Measurements from ENCODE around the gene PTPRK. TPM values are rescaled to one million over a fixed set of nuclear protein-coding genes. Genes with fewer than 3 reads are reported as not detected.

PTPRK gene
- total and polyA plus RNA-seq, 2 of the 8 experiments (the other 6 are each of a cell fraction or from before 2014, with no cell fraction given), result 11.4 to 47.3 TPM

DNA sequence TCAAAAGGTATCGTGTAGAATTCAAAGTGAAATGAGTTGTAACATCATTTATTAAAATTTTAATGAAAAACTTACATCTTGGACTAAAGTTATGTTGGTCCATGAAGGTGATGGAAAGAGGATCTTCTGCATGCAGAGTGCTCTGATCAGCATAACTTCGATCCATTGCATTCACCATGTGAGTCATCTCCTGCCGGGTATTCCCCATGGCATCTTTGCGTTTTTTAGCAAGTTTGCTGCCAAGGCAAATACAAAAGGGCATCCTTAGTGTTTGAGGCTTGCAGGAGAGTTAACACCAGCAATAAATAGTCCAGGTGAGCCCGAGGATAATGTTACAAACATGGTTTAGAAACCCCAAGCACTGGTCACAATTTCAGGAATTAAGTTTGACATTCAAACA is 515.4 kb downstream of the PTPRK start (continued):
- no peak for TF ChIP-seq SIX5 (IDR thresholded peaks at IDR 0.05; ENCODE audit: low read depth, low read length)
- TF ChIP-seq KDM1A (IDR thresholded peaks at IDR 0.05; ENCODE audit: borderline replicate concordance, low read length), result no peak
- no peak for TF ChIP-seq POLR2A (IDR thresholded peaks at IDR 0.05; ENCODE audit: control extremely low read depth in 1 of 2, low read depth in 2 of 2, low read length in 2 of 2)
- TF ChIP-seq, protein P1, sequence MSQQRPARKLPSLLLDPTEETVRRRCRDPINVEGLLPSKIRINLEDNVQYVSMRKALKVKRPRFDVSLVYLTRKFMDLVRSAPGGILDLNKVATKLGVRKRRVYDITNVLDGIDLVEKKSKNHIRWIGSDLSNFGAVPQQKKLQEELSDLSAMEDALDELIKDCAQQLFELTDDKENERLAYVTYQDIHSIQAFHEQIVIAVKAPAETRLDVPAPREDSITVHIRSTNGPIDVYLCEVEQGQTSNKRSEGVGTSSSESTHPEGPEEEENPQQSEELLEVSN (IDR thresholded peaks at IDR 0.05), result no peak
- no peak for TF ChIP-seq CBX8 (IDR thresholded peaks at IDR 0.05; ENCODE audit: borderline replicate concordance, low read depth, low read length)
- no peak for TF ChIP-seq TAF1 (IDR thresholded peaks at IDR 0.05; ENCODE audit: low read depth, low read length)
